PC-9 (cell line): ENCODE data around the gene C10orf67.

Experiments used
- CTCF ChIP-seq: fragments of 200-600 bp; sonication (generic); conservative IDR thresholded peaks from 2 replicates; pipeline ENCODE4 v1.6.1; 2017; ENCODE audit warnings: mixed run types, antibody characterized with exemption, mild to moderate bottlenecking, moderate library complexity
- EZH2 ChIP-seq: fragments of 200-600 bp; sonication (generic); IDR thresholded peaks from 2 replicates; pipeline ENCODE4 v1.8.0; 2017; ENCODE audit warnings: antibody characterized with exemption, low read depth

- no peak for TF ChIP-seq EZH2
- TF ChIP-seq CTCF = no peak
Measured at GRCh38 chr10:23359692-23360380, 15.2 kb upstream of the C10orf67 start.
